ENCODE data around the gene COL4A6.
"Not testable (repeated sequence)": the region's sequence is repeated elsewhere in the genome, so short reads cannot be mapped to it uniquely, and the experiment has no call there.

COL4A6 gene

DNA sequence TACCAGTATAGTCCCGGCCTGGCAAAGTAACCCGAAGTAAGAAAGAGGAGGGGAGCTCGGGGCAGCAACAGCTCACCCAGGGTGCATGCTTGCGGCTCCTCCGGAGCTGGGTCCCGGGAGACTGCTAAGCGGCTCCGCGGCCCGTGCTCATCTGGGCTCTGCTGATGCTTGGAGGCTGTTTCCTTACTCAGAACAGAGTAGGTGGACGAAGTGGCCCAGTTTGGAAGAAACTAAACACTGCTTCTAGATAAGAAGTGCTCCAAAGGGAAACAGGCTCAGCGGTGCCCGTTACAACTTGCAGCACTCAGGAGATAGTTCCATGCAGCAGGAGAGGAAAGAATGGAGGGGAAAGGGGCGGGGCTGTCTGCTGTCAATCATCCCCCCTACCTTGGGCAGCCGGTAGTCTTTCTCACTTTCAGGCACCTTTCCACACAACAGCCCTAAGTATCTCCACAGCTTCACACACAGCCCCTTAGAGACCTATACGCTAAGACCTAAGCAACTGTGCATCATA, at the start of gene COL4A6:
TSS of gene COL4A6 (minus strand) at position 313 of the 514 bp plus-strand sequence. CDS start at position 87, 226 bp downstream.
- H3K4me3 ChIP-seq (ENCODE audit: low read depth, low read length), result no peak within 1 kb of the TSS
- TF ChIP-seq, protein P1, sequence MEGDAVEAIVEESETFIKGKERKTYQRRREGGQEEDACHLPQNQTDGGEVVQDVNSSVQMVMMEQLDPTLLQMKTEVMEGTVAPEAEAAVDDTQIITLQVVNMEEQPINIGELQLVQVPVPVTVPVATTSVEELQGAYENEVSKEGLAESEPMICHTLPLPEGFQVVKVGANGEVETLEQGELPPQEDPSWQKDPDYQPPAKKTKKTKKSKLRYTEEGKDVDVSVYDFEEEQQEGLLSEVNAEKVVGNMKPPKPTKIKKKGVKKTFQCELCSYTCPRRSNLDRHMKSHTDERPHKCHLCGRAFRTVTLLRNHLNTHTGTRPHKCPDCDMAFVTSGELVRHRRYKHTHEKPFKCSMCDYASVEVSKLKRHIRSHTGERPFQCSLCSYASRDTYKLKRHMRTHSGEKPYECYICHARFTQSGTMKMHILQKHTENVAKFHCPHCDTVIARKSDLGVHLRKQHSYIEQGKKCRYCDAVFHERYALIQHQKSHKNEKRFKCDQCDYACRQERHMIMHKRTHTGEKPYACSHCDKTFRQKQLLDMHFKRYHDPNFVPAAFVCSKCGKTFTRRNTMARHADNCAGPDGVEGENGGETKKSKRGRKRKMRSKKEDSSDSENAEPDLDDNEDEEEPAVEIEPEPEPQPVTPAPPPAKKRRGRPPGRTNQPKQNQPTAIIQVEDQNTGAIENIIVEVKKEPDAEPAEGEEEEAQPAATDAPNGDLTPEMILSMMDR (IDR thresholded peaks at IDR 0.05; ENCODE audit: borderline replicate concordance, insufficient read depth, low read depth, low read length), result no peak

DNA sequence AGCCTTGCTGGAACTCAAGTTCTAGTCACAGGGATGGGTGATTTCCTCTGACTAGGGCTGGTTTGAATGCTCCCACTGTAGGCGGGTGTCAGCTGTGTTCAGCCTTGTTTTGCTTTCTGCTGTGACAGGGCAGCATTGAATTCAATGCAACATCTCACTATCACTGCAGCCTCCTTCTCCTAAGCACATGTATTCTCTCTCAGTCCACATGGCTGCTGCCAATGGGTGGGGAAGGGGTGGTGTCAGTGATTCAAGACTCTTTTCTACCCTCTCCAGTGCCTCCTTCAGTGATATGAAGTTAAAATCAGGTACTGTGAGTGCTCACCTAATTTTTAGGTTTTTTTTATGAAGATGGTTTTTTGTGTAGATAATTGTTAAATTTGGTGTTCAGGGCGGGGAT, 47.7 kb upstream of the COL4A6 start:
- TF ChIP-seq, protein P1 (IDR thresholded peaks at IDR 0.05; ENCODE audit: borderline replicate concordance, insufficient read depth, low read depth, low read length), result no peak
- no peak overlapping the region for H3K4me3 ChIP-seq (ENCODE audit: low read depth, low read length)

DNA sequence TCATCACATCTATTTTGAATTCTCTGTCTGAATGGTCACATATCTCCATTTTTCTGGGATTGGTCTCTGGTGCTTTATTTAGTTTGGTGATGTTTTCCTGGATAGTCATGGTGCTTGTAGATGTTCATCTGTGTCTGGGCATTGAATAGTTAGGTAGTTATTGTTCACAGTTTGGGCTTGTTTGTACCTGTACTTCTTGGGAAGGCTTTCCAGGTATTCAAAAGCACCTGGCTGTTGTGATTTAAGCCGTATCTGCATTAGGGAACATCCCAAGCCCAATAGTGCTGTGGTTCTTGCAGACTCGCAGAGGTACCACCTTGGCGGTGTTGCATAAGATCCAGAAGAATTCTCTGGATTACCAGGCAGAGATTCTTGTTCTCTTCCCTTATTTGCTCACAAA, 46.0 kb upstream of the COL4A6 start:
- no peak overlapping the region for H3K4me3 ChIP-seq (ENCODE audit: low read depth, low read length)
- TF ChIP-seq, protein P1 (IDR thresholded peaks at IDR 0.05; ENCODE audit: borderline replicate concordance, insufficient read depth, low read depth, low read length), result no peak

DNA sequence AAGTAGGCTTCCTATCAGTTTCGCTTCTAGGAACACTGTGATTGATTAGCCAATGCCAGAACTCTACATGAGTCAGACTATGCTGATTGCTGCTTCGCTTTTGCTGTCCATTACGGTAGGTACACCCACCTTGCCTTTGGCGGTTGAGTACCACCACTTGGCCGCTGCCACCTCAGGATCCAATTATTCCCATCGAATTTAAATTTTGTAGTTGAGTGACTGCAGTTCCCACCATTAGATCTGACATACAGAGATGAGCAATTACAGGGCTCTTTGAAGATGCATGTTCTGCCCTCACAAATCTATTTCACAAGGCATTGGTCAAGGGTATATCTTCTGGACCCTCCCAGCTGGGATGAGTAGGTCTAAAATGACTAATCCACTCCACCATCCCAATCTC, 43.3 kb upstream of the COL4A6 start:
- not testable (repeated sequence) for H3K4me3 ChIP-seq (ENCODE audit: low read depth, low read length)

DNA sequence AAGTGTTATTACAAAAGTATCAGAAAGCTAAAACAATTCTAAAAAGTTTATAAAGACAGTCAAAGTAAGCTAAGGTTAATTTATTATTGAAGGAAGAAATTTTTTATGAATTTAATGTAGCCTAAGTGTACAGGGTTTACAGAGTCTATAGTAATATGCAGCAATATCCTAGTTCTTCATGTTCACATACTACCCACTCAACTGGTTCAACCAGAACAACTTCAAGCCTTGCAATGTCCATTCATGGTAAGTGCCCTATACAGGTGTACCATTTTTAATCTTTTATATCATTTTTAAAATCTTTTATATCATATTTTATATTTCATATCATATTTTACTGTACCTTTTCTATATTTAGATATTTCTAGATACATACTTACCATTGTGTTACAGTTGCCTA, 35.8 kb upstream of the COL4A6 start:
- TF ChIP-seq, protein P1 (IDR thresholded peaks at IDR 0.05; ENCODE audit: borderline replicate concordance, insufficient read depth, low read depth, low read length), result no peak
- H3K4me3 ChIP-seq (ENCODE audit: low read depth, low read length), result no peak overlapping the region

DNA sequence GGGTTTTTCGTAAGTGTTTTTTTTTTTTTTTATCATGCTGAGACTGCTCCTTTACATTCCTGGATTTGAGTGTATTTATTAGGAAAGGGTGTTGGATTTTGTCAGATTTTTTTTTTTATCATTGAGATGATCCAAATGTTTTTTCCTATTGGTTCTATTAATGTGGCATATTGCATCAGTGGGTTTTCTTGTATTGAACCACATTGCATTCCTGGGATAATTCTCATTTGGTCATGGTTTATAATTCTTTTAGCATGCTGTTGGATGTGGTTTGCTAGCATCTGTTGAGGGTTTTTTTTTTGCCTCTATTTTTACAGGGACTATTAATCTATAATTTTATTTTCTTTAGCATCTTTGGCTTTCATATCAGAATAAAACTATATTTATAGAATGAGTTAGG, 30.3 kb upstream of the COL4A6 start:
- H3K4me3 ChIP-seq (ENCODE audit: low read depth, low read length), result no peak overlapping the region
- TF ChIP-seq, protein P1 (IDR thresholded peaks at IDR 0.05; ENCODE audit: borderline replicate concordance, insufficient read depth, low read depth, low read length), result no peak

DNA sequence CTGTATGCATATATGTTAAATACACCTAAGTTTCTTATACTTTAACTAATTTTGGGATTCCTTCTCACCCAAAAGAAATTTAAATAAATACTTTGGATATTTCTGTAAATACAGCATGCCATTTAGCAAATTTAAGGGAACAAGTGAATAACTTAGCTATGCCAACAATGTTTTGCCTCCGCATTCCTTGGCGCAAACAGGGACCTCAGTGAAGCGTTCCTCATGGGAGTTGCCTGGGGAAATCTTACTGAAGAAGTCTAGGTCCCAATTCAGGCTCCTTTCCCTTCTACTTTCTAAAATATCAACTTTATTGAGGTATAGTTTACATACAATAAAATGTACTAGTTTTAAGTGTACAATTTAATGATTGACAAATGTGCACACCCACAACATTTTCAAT, 26.4 kb upstream of the COL4A6 start:
- TF ChIP-seq, protein P1 (IDR thresholded peaks at IDR 0.05; ENCODE audit: borderline replicate concordance, insufficient read depth, low read depth, low read length), result no peak
- no peak overlapping the region for H3K4me3 ChIP-seq (ENCODE audit: low read depth, low read length)

Data from GM12875 (cell line).